GM10266 (cell line): Measurements from ENCODE around the gene RCC2.

Experiments
- DNase-seq: peaks from one replicate; pipeline ENCODE4 v3.0.0; 2012; ENCODE audit errors: extremely low spot score
- TF ChIP-seq, protein P1 (sequence below): IDR thresholded peaks from 2 replicates; pipeline ENCODE4 v1.5.1; 2012; ENCODE audit warnings: mild to moderate bottlenecking, low read depth; ENCODE audit not compliant: control insufficient read depth, insufficient read depth; ENCODE audit errors: missing control alignments

RCC2 gene

DNA sequence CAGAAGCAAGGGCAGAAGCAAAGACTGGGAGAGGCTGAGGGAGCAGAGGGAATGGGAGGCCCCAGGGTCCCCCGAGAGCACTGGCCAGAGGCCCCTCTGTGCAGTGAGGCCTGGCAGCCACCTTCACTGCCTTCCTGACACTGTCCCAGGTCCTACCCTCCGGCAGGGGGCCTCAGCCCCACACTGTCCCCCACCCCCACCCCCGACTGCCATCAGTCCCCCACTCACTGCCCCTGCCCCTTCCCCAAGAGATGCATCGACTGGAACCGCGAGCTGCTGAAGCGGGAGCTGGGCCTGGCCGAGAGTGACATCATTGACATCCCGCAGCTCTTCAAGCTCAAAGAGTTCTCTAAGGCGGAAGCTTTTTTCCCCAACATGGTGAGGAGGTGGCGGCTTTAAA, 80.4 kb downstream of the RCC2 start:
- TF ChIP-seq, protein P1, sequence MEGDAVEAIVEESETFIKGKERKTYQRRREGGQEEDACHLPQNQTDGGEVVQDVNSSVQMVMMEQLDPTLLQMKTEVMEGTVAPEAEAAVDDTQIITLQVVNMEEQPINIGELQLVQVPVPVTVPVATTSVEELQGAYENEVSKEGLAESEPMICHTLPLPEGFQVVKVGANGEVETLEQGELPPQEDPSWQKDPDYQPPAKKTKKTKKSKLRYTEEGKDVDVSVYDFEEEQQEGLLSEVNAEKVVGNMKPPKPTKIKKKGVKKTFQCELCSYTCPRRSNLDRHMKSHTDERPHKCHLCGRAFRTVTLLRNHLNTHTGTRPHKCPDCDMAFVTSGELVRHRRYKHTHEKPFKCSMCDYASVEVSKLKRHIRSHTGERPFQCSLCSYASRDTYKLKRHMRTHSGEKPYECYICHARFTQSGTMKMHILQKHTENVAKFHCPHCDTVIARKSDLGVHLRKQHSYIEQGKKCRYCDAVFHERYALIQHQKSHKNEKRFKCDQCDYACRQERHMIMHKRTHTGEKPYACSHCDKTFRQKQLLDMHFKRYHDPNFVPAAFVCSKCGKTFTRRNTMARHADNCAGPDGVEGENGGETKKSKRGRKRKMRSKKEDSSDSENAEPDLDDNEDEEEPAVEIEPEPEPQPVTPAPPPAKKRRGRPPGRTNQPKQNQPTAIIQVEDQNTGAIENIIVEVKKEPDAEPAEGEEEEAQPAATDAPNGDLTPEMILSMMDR: no peak
- DNase-seq: no peak

DNA sequence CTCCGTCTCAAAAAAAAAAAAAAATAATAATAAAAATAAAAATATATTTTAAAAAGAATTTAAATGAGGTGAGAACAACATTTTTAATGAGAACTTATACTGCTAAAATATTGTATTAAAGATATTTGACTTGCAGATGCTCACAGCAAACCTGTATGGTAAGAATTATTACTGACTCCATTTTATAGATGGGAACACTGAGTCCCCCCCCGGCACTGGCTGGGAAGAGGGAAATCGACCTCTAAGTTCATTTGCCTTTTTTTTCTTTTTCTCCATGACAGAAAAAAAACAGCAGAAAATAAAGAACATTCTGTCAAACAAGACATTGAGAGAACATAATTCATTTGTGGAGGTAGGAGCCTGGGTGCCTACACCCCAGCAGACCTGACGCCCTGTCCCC, 80.9 kb downstream of the RCC2 start:
- no peak for DNase-seq
- TF ChIP-seq, protein P1: no peak
